BJ (cell line): Measurements from ENCODE around the gene ABHD4. TPM values are rescaled to one million over a fixed set of nuclear protein-coding genes. Genes with fewer than 3 reads are reported as not detected.

ENCODE experiments used
- CTCF ChIA-PET: fragments of 350-600 bp; formaldehyde crosslinking; extraction: SDS; loops from one replicate; lab custom pipeline; 2021; ENCODE audit warnings: antibody characterized with exemption, inconsistent platforms; lab: Yijun Ruan, JAX
- POLR2A ChIA-PET: fragments of 300-600 bp; sonication (Branson Sonifier 250); formaldehyde crosslinking; extraction: SDS; loops from one replicate; lab custom pipeline; 2021; ENCODE audit warnings: antibody characterized with exemption; lab: Charles Lee
- DNase-seq: peaks from one replicate; pipeline ENCODE4 v3.0.0-alpha.2; 2011; ENCODE audit warnings: low read depth
- H3K27me3 ChIP-seq: 2 replicates; pipeline ENCODE4 v1.6.0; 2011; ENCODE audit warnings: low read length; ENCODE audit not compliant: control insufficient read depth, insufficient read depth
- H3K36me3 ChIP-seq: 2 replicates; pipeline ENCODE4 v1.5.1; 2011; ENCODE audit warnings: low read length; ENCODE audit not compliant: control insufficient read depth, insufficient read depth
- H3K4me3 ChIP-seq: 2 replicates; pipeline ENCODE4 v1.5.1; 2011; ENCODE audit warnings: low read depth, mild to moderate bottlenecking, control low read depth, low read length
- CTCF ChIP-seq: IDR thresholded peaks from 2 replicates; pipeline ENCODE4 v1.5.1; 2011; ENCODE audit warnings: low read depth, mild to moderate bottlenecking, control low read depth, inconsistent platforms, low read length, moderate library complexity; ENCODE audit not compliant: insufficient read depth
- polyA plus RNA-seq: library from polyadenylated mRNA; depleted of rRNA; stranded (reverse); fragments of >200 nt; gene quantifications from 2 replicates; pipeline ENCODE4 v1.2.3, GENCODE V29; 2011; rRNA removed

The ABHD4 gene
- polyA plus RNA-seq, 1 experiment = 115 TPM

GRCh38 chr14:22657861-22658260 lies 59.8 kb downstream of the ABHD4 start:
- POLR2A ChIA-PET = no interaction called here

GRCh38 chr14:22658946-22659345 lies 60.8 kb downstream of the ABHD4 start:
- DNase-seq = no peak
- Histone ChIP-seq H3K36me3 (no peaks in the 10 kb centered on the region), H3K27me3 (no peaks in the 10 kb centered on the region), H3K4me3 (no peak overlapping the region)
- ChIA-PET CTCF (interaction anchor here (0.7 to 6.5 kb wide), 13 partner anchors 13 to 271 kb away, joined by 3 to 69 read pairs (median 4); no protein-coding TSS in a partner anchor), POLR2A (no interaction called here)
- TF ChIP-seq CTCF = no peak

More at GRCh38 chr14:22657861-22658260, 59.8 kb downstream of the ABHD4 start:
- no peak for DNase-seq
- peak; percentile 51 for TF ChIP-seq CTCF
- no peaks in the 10 kb centered on the region for H3K36me3 ChIP-seq
- H3K4me3 ChIP-seq = no peak overlapping the region
- no peaks in the 10 kb centered on the region for H3K27me3 ChIP-seq
- CTCF ChIA-PET = interaction anchor here (0.7 to 6.5 kb wide), 19 partner anchors 11 to 270 kb away, joined by 3 to 69 read pairs (median 5); partner anchors contain the start of gene LRP10

GRCh38 chr14:22660654-22661053 lies 62.6 kb downstream of the ABHD4 start:
- Histone ChIP-seq H3K27me3 (no peaks in the 10 kb centered on the region), H3K4me3 (no peak overlapping the region), H3K36me3 (no peaks in the 10 kb centered on the region)
- ChIA-PET POLR2A (no interaction called here), CTCF (interaction anchor here (1.3 to 6.5 kb wide), 4 partner anchors 90 to 194 kb away, joined by 3 to 69 read pairs (median 24); no protein-coding TSS in a partner anchor)
- DNase-seq = no peak
- TF ChIP-seq CTCF = no peak

Other genes with a start within 250 kb of the ABHD4 start
- gene DAD1, start 9.1 kb upstream of the ABHD4 start, polyA plus RNA-seq = 383 and 576 TPM in 2 replicates
- not detected in 2 replicates for gene OR6J1, start 46.1 kb downstream of the ABHD4 start, polyA plus RNA-seq
- 157 and 191 TPM in 2 replicates for gene OXA1L, start 168.4 kb downstream of the ABHD4 start, polyA plus RNA-seq
- gene SLC7A7, start 217.1 kb downstream of the ABHD4 start, polyA plus RNA-seq = 7.5 and 9.4 TPM in 2 replicates
- 66.7 and 78.6 TPM in 2 replicates for gene MRPL52, start 231.6 kb downstream of the ABHD4 start, polyA plus RNA-seq
- 327 and 592 TPM in 2 replicates for gene MMP14, start 238.3 kb downstream of the ABHD4 start, polyA plus RNA-seq